AG09319 (cell line): Measurements from ENCODE around the gene IL1RAPL2.
"Not testable (repeated sequence)": the region's sequence is repeated elsewhere in the genome, so short reads cannot be mapped to it uniquely, and the experiment has no call there.

Experiments used
- DNase-seq: peaks from one replicate; pipeline ENCODE4 v3.0.0-alpha.2; 2010; ENCODE audit warnings: low read depth; ENCODE audit errors: extremely low read depth
- CTCF ChIP-seq: IDR thresholded peaks from 2 replicates; pipeline ENCODE4 v1.5.1; 2011; ENCODE audit warnings: low read depth, mild to moderate bottlenecking, inconsistent platforms, low read length, moderate library complexity

Gene IL1RAPL2

GRCh38 chrX:105226499-105226898 is 660.5 kb downstream of the IL1RAPL2 start:
- DNase-seq: no peak
- no peak for TF ChIP-seq CTCF

- TF ChIP-seq CTCF: no peak
- no peak for DNase-seq
Observed at GRCh38 chrX:105228602-105229001, 662.6 kb downstream of the IL1RAPL2 start.

GRCh38 chrX:105229146-105229545 is 663.1 kb downstream of the IL1RAPL2 start:
- DNase-seq: no peak
- no peak for TF ChIP-seq CTCF

- not testable (repeated sequence) for DNase-seq
Observed at GRCh38 chrX:105237407-105237806, 671.4 kb downstream of the IL1RAPL2 start.

- TF ChIP-seq CTCF: no peak
- DNase-seq: no peak
Observed at GRCh38 chrX:105241056-105241455, 675.1 kb downstream of the IL1RAPL2 start.

- no peak for DNase-seq
- TF ChIP-seq CTCF: no peak; the same call in 1 of the 2 replicates
Observed at GRCh38 chrX:105260291-105261043, 694.5 kb downstream of the IL1RAPL2 start.

- no peak for TF ChIP-seq CTCF
- no peak for DNase-seq
Observed at GRCh38 chrX:105263171-105263570, 697.2 kb downstream of the IL1RAPL2 start.

GRCh38 chrX:105263801-105264200 is 697.8 kb downstream of the IL1RAPL2 start:
- no peak for DNase-seq
- TF ChIP-seq CTCF: no peak
